ENCODE results near the gene MLPH. TPM values are rescaled to one million over a fixed set of nuclear protein-coding genes. Genes with fewer than 3 reads are reported as not detected.

MLPH gene
- total and polyA plus RNA-seq, 9 of the 15 experiments (the other 6 are each of a cell fraction or from before 2014, with no cell fraction given): 0.22 TPM; not detected in 8

GRCh38 chr2:237491515-237492118, 4.6 kb downstream of the MLPH start:
- Histone ChIP-seq H3K4me2 (ENCODE audit: insufficient read depth, low read length) (no peak overlapping the region), H2AFZ (ENCODE audit: low read depth, low read length) (no peak overlapping the region), H3K27me3 (ENCODE audit: control insufficient read depth in 2 of 2, insufficient read depth in 2 of 2, low read length in 2 of 2) (peaks cover 3 to 29% of the 10 kb centered on the region in 2 experiments; a peak in 3 of 5 replicates), H3K79me2 (ENCODE audit: control insufficient read depth, insufficient read depth, low read length) (no peaks in the 10 kb centered on the region), H3K27ac (ENCODE audit: extremely low read depth, low read depth, low read length) (no peak overlapping the region), H3K36me3 (ENCODE audit: control insufficient read depth, insufficient read depth, low read length) (no peaks in the 10 kb centered on the region), H3K9ac (ENCODE audit: insufficient read depth in 1 of 2, low read depth in 2 of 2, low read length in 2 of 2) (no peak overlapping the region), H3K4me3 (no peak overlapping the region), H3K9me3 (replicated peaks; ENCODE audit: control insufficient read depth, insufficient read depth, low read depth, low read length) (peaks cover 1% of the 10 kb centered on the region; the same call in 1 of the 2 replicates), H4K20me1 (replicated peaks; ENCODE audit: control insufficient read depth, insufficient read depth, low read length) (no peaks in the 10 kb centered on the region), H3K4me1 (replicated peaks in 1 of 2; ENCODE audit: control insufficient read depth in 2 of 2, insufficient read depth in 2 of 2, low read length in 2 of 2) (no peaks in the 10 kb centered on the region), H3K9me1 (ENCODE audit: control insufficient read depth, insufficient read depth, low read length) (no peaks in the 10 kb centered on the region)
- no TSS peak for BruUV-seq (replicated peaks)
- intact Hi-C loops (cut with micrococcal nuclease) (no loop called here), in situ Hi-C loops (cut with MboI) (no loop called here)
- CTCF ChIA-PET (ENCODE audit: low intra/inter-chr PET ratio): no interaction called here
- DNase-seq (ENCODE audit: extremely low read depth in 1 of 4, low spot score in 3 of 4) (no peak), ATAC-seq (no peak), FAIRE-seq (no peak)
- POLR2A ChIA-PET: no interaction called here
- peak; percentile 97 for TF ChIP-seq ZFP1 (CRISPR knock-in tag; IDR thresholded peaks at IDR 0.05)
- TF ChIP-seq ZSCAN32 (CRISPR knock-in tag; IDR thresholded peaks at IDR 0.05): no peak
- WGBS (ENCODE audit: insufficient coverage, low coverage, missing lambda C conversion rate): 2% methylated on average over 7 of the region's 8 CpGs

DNA sequence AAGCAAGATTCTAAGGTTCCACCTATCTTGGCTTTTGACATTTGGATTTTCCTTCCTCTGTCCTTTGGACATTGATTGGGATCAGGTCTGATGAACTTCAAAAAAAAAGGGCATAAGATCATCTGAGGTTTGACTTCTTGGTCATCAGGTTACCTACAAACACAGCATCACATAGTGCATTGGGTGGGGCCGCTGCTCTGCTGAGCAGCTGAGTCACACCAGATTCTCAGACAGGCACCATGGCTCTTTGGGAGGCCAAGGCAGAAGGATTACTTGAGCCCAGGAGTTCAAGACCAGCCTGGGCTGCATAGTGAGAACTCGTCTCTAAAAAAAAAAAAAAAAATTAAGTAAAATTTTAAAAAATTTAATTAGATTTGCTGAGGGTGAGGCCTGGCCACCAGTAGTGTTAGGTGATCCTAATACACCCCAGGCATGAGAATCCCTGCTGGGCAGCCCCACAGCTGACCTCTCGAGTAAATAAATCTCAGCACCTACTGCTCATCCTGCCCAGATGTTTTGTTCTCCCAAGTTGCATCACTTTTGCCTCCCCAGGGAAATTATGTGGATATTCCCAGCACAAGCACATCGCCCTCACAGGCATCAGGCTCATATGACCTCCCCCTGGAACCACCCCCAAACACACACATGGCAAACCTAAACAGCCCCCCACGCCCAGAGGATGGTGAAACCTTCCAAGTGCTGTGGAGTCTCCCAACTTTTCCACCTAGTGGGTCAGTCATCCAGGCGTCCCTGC, 5.3 kb downstream of the MLPH start:
- Histone ChIP-seq H4K20me1 (replicated peaks; ENCODE audit: control insufficient read depth, insufficient read depth, low read length) (no peaks in the 10 kb centered on the region), H3K9ac (ENCODE audit: insufficient read depth in 1 of 2, low read depth in 2 of 2, low read length in 2 of 2) (no peak overlapping the region), H3K36me3 (ENCODE audit: control insufficient read depth, insufficient read depth, low read length) (no peaks in the 10 kb centered on the region), H3K27me3 (ENCODE audit: control insufficient read depth in 2 of 2, insufficient read depth in 2 of 2, low read length in 2 of 2) (peaks cover 3 to 30% of the 10 kb centered on the region in 2 experiments; a peak in 3 of 5 replicates), H2AFZ (ENCODE audit: low read depth, low read length) (no peak overlapping the region), H3K4me3 (no peak overlapping the region), H3K4me1 (replicated peaks in 1 of 2; ENCODE audit: control insufficient read depth in 2 of 2, insufficient read depth in 2 of 2, low read length in 2 of 2) (no peaks in the 10 kb centered on the region), H3K9me3 (replicated peaks; ENCODE audit: control insufficient read depth, insufficient read depth, low read depth, low read length) (peaks cover 1% of the 10 kb centered on the region; the same call in 1 of the 2 replicates), H3K79me2 (ENCODE audit: control insufficient read depth, insufficient read depth, low read length) (no peaks in the 10 kb centered on the region), H3K27ac (ENCODE audit: extremely low read depth, low read depth, low read length) (no peak overlapping the region), H3K9me1 (ENCODE audit: control insufficient read depth, insufficient read depth, low read length) (no peaks in the 10 kb centered on the region), H3K4me2 (ENCODE audit: insufficient read depth, low read length) (no peak overlapping the region)
- intact Hi-C loops (cut with micrococcal nuclease): no loop called here
- WGBS (ENCODE audit: insufficient coverage, low coverage, missing lambda C conversion rate): 0% methylated on average over 6 of the region's 6 CpGs
- FAIRE-seq (no peak), DNase-seq (ENCODE audit: extremely low read depth in 1 of 4, low spot score in 3 of 4) (no peak), ATAC-seq (no peak)
- ChIA-PET POLR2A (no interaction called here), CTCF (ENCODE audit: low intra/inter-chr PET ratio) (no interaction called here)
- in situ Hi-C loops (cut with MboI): no loop called here
- BruUV-seq (replicated peaks): no TSS peak
- TF ChIP-seq HDAC8 (tag; IDR thresholded peaks at IDR 0.05) (no peak), ZNF384 (IDR thresholded peaks at IDR 0.05; ENCODE audit: low read depth, low read length) (no peak), RBM25 (IDR thresholded peaks at IDR 0.05; ENCODE audit: low read depth, low read length, severe bottlenecking) (no peak), MCM3 (IDR thresholded peaks at IDR 0.05) (no peak), TEAD2 (tag; IDR thresholded peaks at IDR 0.05) (no peak), TBP (optimal IDR thresholded peaks at IDR 0.05; ENCODE audit: low read depth, low read length) (no peak), CBFA2T3 (IDR thresholded peaks at IDR 0.05) (no peak), ZEB2 (IDR thresholded peaks at IDR 0.05) (no peak), NELFE (IDR thresholded peaks at IDR 0.05; ENCODE audit: insufficient read depth, insufficient read length) (no peak), STAT5A (IDR thresholded peaks at IDR 0.05; ENCODE audit: borderline replicate concordance, low read length) (no peak), ZNF354B (CRISPR knock-in tag; IDR thresholded peaks at IDR 0.05) (no peak), SMAD1 (IDR thresholded peaks at IDR 0.05; ENCODE audit: low read depth, low read length, partially characterized antibody) (no peak)
- TF ChIP-seq, protein P1, sequence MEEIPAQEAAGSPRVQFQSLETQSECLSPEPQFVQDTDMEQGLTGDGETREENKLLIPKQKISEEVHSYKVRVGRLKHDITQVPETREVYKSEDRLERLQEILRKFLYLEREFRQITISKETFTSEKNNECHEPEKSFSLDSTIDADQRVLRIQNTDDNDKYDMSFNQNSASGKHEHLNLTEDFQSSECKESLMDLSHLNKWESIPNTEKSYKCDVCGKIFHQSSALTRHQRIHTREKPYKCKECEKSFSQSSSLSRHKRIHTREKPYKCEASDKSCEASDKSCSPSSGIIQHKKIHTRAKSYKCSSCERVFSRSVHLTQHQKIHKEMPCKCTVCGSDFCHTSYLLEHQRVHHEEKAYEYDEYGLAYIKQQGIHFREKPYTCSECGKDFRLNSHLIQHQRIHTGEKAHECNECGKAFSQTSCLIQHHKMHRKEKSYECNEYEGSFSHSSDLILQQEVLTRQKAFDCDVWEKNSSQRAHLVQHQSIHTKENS (CRISPR knock-in tag; IDR thresholded peaks at IDR 0.05): no peak
- TF ChIP-seq, protein P2, sequence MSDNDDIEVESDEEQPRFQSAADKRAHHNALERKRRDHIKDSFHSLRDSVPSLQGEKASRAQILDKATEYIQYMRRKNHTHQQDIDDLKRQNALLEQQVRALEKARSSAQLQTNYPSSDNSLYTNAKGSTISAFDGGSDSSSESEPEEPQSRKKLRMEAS (CRISPR knock-in tag; IDR thresholded peaks at IDR 0.05): no peak

Measured in K562 (cell line).